ENCODE results near the gene TMPRSS6.

DNA sequence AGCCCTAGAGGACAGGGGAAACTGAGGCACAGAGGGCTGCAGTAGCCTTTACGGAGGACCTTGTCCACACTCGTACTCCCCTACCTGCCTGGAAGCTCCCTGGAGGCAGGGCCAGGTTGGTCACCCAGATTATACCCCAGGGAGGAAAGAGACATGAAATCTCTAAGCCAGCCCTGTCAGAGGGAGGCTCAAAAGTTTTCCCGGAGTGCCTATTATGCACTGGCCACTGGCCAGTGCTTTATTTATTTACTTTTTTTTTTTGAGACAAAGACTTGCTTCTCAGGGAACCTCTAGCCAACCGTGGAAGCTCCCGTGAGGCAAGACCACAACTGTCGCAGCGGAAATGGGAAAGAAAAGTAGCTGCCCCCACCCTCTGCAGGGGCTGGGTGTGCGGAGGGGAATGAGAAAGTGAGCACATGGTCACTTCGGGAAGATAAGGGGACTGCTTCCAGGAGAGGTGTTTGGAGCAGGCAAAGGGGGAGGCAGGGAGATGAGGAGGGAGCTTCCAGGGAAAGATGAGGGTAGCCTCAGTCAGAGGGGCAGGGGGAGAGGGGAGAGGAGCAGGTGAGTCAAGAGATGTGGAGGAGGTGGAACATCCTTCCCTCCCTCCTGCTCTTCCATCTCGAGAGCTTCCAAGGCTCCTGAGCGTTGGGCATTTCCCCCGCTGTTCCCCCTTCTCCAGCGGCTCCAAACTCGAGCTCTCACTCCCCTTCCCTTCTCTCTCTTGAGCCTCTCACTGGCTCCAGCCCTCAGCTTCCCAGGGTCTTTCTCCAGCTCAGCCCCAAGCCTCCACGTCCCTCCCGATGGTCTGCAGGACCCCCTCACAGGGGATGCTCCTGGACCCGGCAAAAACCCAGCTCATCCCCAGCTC is 35.9 kb upstream of the TMPRSS6 start:
- TF ChIP-seq EZH2phosphoT487 (IDR thresholded peaks at IDR 0.05; ENCODE audit: insufficient read depth, low read depth) (no peak), EZH2 (IDR thresholded peaks at IDR 0.05; ENCODE audit: insufficient read depth, poor library complexity, severe bottlenecking) (no peak)
